NK-92 (cell line): ENCODE measurements around the gene SLC2A1.
"Not testable (repeated sequence)": the region's sequence is repeated elsewhere in the genome, so short reads cannot be mapped to it uniquely, and the experiment has no call there.

Experiments
- DNase-seq: peaks from one replicate; lab custom pipeline; 2025; ENCODE audit not compliant: unreplicated experiment; lab: John Stamatoyannopoulos, UW

SLC2A1 gene

DNA sequence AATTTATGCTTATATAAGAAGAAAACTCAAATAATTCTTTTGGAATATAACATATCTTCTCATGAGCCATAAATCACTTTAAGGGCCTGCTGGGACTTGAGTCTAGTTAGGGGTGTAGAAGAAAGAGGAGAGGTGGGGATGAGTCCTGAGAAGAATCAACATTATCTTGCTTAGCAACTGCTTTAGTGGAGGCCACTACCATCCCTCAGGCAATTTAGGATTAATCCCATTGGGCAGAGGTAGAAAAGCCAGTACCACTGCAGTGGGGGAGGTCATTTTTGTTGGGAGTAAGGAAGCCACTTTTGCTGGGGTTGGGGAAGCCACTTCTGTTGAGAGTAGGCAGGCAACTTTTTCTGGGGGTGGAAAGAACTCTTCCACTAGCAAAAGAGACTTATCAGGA lies 47.7 kb downstream of the SLC2A1 start:
- DNase-seq: no peak

DNA sequence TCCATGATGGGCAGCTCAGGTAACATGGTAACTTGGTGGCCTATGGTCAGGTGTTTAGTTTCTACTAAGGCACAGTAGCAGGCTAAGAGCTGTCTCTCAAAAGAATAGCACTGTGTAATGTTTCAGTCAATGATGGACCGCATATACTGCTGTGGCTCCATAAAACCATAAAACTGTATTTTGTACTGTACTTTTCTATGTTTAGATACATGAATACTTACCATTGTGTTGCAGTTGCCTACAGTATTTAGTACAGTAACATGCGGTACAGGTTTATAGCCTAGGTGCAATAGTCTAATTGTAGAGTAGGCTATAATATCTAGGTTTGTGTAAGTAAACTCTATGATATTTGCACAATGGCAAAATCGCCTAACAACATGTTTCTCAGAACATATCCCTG lies 50.6 kb downstream of the SLC2A1 start:
- DNase-seq: no peak

- no peak for DNase-seq
Observed at GRCh38 chr1:42904434-42904833, 54.2 kb downstream of the SLC2A1 start.

- not testable (repeated sequence) for DNase-seq
Observed at GRCh38 chr1:42899960-42900359, 58.7 kb downstream of the SLC2A1 start.

- DNase-seq: no peak
Observed at GRCh38 chr1:42891465-42892138, 67.1 kb downstream of the SLC2A1 start.

GRCh38 chr1:42889264-42889663 lies 69.4 kb downstream of the SLC2A1 start:
- no peak for DNase-seq

GRCh38 chr1:42888013-42888633 lies 70.5 kb downstream of the SLC2A1 start:
- no peak for DNase-seq

DNA sequence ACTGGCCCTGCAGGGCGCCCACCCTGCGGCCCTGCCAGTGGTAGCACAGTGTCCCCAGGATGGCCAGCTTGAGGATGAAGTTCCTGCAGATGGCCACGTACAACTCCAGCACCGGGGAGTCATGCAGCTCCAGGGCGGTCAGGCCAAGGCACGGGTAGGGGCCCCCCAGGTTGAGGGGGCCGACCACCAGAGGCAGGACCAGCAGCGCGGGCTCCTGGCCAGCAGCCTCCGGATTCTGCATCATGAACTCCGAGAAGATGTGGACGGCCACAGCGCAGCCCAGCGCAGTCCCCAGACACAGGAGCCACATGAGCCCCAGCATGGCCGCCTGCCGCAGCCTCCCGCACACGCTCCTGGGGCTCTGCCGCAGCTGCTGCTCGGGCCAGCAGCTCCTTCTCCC lies 71.3 kb downstream of the SLC2A1 start:
- DNase-seq: no peak

- no peak for DNase-seq
Observed at GRCh38 chr1:42886800-42887199, 71.9 kb downstream of the SLC2A1 start.

DNA sequence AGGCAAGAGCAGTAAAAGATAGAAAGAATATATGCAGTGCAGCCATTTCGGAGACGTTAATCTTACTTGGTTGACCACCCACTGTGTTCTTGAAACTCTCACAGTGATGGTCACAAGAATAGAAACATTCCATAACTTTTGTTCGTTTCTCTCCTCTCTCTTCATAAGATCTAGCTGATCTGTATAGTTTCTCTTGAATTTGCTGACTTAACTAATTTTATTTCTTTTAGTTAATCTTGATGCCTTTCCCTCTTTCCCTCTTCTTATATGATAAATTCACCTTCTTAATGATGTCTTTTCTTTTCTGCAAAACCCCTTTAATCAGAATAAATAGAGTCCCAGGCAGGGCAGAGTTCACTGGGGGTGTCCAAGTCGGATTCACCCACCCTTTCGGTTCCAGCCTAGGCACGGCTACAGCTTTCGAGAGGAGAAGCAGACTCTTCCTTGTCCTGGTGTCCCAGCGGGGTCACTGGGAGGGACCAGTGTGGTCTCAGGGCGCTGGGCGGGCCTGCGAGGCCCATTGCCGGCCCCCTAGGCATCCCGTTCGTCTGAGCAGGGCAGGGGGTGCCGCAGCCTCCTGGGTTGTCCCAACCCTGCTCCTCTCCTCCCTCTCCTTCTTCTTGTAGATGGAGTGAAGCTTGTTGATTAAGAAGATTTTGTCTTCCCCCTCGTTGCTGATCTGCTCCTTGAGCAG lies 72.5 kb downstream of the SLC2A1 start:
- DNase-seq: no peak

GRCh38 chr1:42880384-42880783 lies 78.3 kb downstream of the SLC2A1 start:
- no peak for DNase-seq

DNA sequence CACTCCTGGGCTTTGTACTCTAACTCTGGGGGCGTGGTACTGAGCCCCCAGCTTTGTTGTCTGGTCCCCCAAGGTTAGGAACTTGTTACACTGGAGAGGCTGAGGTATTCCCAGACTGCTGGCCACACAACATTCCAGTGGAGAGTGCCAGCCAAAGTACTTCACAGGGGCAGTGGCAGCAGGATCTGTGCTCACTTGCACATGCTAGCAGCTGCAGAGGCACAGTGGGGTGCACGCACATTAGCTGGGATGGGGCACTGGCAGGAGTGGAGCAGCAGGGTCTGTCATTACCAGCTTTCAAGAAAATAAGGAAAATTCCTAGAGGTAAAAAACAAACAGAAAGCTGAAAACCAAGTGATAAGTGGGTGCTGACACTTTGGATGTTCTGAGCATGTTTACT lies 81.3 kb downstream of the SLC2A1 start:
- no peak for DNase-seq

DNA sequence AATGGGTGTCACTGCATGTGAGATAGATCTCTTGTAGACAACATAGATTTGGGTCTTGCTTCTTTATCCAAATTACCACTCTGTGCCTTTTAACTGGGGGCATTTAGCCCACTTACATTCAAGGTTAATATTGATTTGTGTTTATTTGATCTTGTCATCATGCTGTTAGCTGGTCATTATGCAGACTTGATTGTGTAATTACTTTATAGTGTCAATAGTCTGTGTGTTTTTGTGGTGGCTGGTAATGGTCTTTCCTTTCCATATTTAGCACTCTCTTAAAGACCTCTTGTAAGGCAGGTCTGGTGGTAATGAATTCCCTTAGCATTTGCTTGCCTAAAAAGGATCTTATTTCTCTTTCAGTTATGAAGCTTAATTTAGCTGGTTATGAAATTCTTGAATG lies 82.7 kb downstream of the SLC2A1 start:
- no peak for DNase-seq
